SK-N-SH treated with all-trans-retinoic acid at 6 μM for 48 hours (cell line): ENCODE data around the gene SLC30A1.

Experiments used
- ATAC-seq: fragments of 200-7000 bp; cut with Tn5 transposase; 3 replicates; pipeline ENCODE4 v1.9.1; 2020; ENCODE audit warnings: mild to moderate bottlenecking, moderate library complexity
- ARNTL ChIP-seq: fragments of 450-650 bp; formaldehyde crosslinking; IDR thresholded peaks from 2 replicates; pipeline ENCODE4 v1.5.0; 2020; ENCODE audit warnings: low read depth, mild to moderate bottlenecking, moderate library complexity, borderline replicate concordance
- BACH2 ChIP-seq: fragments of 250-450 bp; sonication (Bioruptor Pico); IDR thresholded peaks from 2 replicates; pipeline ENCODE4 v1.9.0; 2021; ENCODE audit warnings: mild to moderate bottlenecking, borderline replicate concordance
- CREB5 ChIP-seq: fragments of 250-450 bp; sonication (Bioruptor Pico); IDR thresholded peaks from 2 replicates; pipeline ENCODE4 v1.5.1; 2020; ENCODE audit warnings: low read depth, mild to moderate bottlenecking, moderate library complexity
- CSDC2 ChIP-seq: fragments of 250-450 bp; sonication (Bioruptor Pico); IDR thresholded peaks from 2 replicates; pipeline ENCODE4 v1.5.0; 2020; ENCODE audit warnings: mild to moderate bottlenecking, moderate library complexity
- CSRNP3 ChIP-seq: fragments of 250-450 bp; sonication (Bioruptor Pico); IDR thresholded peaks from 2 replicates; pipeline ENCODE4 v1.5.1; 2021; ENCODE audit warnings: mild to moderate bottlenecking, moderate library complexity
- ESRRG ChIP-seq: fragments of 250-450 bp; sonication (Bioruptor Pico); IDR thresholded peaks from 2 replicates; pipeline ENCODE4 v1.6.1; 2021; ENCODE audit warnings: mild to moderate bottlenecking
- GLIS3 ChIP-seq: fragments of 250-450 bp; sonication (Bioruptor Pico); IDR thresholded peaks from 2 replicates; pipeline ENCODE4 v1.5.0; 2020; ENCODE audit warnings: mild to moderate bottlenecking, moderate library complexity
- ISL1 ChIP-seq: fragments of 250-450 bp; sonication (Bioruptor Pico); IDR thresholded peaks from 2 replicates; pipeline ENCODE4 v2.1.2; 2022; ENCODE audit warnings: mild to moderate bottlenecking, moderate library complexity
- OSR1 ChIP-seq: fragments of 250-450 bp; sonication (Bioruptor Pico); IDR thresholded peaks from 2 replicates; pipeline ENCODE4 v1.8.0; 2022; ENCODE audit warnings: moderate library complexity, mild to moderate bottlenecking, inconsistent platforms
- POU6F1 ChIP-seq: fragments of 250-450 bp; sonication (Bioruptor Pico); IDR thresholded peaks from 2 replicates; pipeline ENCODE4 v1.8.0; 2021; ENCODE audit warnings: low read depth, mild to moderate bottlenecking, moderate library complexity, borderline replicate concordance
- PPARA ChIP-seq: fragments of 250-450 bp; sonication (Bioruptor Pico); IDR thresholded peaks from 2 replicates; pipeline ENCODE4 v1.5.0; 2020; ENCODE audit warnings: mild to moderate bottlenecking, borderline replicate concordance
- RARB ChIP-seq: fragments of 250-450 bp; sonication (Bioruptor Pico); IDR thresholded peaks from 2 replicates; pipeline ENCODE4 v1.8.0; 2021; ENCODE audit warnings: mild to moderate bottlenecking, moderate library complexity
- TCF4 ChIP-seq: fragments of 250-450 bp; sonication (Bioruptor Pico); IDR thresholded peaks from 2 replicates; pipeline ENCODE4 v1.8.0; 2021; ENCODE audit warnings: mild to moderate bottlenecking, moderate library complexity, borderline replicate concordance
- ZC3H10 ChIP-seq: fragments of 250-450 bp; sonication (Bioruptor Pico); IDR thresholded peaks from 2 replicates; pipeline ENCODE4 v1.5.1; 2021; ENCODE audit warnings: mild to moderate bottlenecking, moderate library complexity
- ZFP30 ChIP-seq: fragments of 450-650 bp; formaldehyde crosslinking; IDR thresholded peaks from 2 replicates; pipeline ENCODE4 v1.5.0; 2022; ENCODE audit warnings: mild to moderate bottlenecking, moderate library complexity
- ZNF565 ChIP-seq: fragments of 450-650 bp; formaldehyde crosslinking; conservative IDR thresholded peaks from 2 replicates; pipeline ENCODE4 v1.5.0; 2020; ENCODE audit warnings: low read depth, mild to moderate bottlenecking, moderate library complexity
- ZNF70 ChIP-seq: fragments of 450-650 bp; formaldehyde crosslinking; IDR thresholded peaks from 2 replicates; pipeline ENCODE4 v1.5.0; 2020; ENCODE audit warnings: mild to moderate bottlenecking, moderate library complexity
- ZNF8 ChIP-seq: fragments of 450-650 bp; formaldehyde crosslinking; IDR thresholded peaks from 2 replicates; pipeline ENCODE4 v1.5.0; 2020; ENCODE audit warnings: mild to moderate bottlenecking, moderate library complexity
- TF ChIP-seq, protein P1 (sequence below): fragments of 250-450 bp; sonication (Bioruptor Pico); IDR thresholded peaks from 2 replicates; pipeline ENCODE4 v1.5.0; 2020; ENCODE audit warnings: mild to moderate bottlenecking, moderate library complexity

SLC30A1 gene

DNA sequence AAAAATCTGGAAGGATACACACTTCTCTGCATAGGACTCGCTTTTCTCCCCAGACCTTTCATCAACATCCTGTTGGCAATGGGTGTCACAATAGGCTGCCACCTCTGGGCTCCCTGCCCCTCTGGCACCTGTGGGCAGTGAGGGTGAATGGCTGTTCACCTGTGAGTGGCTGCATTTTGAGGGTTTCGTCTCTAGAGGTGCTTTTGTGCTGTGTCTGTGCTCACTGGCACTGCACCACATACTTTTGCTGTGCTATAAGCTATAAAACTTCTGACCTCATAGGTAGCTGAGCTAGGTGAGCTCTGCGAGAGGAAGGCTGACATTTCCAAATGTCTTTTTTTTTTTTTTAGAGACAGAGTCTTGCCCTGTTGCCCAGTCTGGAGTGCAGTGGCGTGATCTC lies 35.9 kb downstream of the SLC30A1 start (continued):
- TF ChIP-seq OSR1 = no peak
- no peak for TF ChIP-seq ESRRG (CRISPR knock-in tag)
- no peak for TF ChIP-seq ZNF8 (CRISPR knock-in tag)
- no peak for TF ChIP-seq CREB5 (CRISPR knock-in tag)

DNA sequence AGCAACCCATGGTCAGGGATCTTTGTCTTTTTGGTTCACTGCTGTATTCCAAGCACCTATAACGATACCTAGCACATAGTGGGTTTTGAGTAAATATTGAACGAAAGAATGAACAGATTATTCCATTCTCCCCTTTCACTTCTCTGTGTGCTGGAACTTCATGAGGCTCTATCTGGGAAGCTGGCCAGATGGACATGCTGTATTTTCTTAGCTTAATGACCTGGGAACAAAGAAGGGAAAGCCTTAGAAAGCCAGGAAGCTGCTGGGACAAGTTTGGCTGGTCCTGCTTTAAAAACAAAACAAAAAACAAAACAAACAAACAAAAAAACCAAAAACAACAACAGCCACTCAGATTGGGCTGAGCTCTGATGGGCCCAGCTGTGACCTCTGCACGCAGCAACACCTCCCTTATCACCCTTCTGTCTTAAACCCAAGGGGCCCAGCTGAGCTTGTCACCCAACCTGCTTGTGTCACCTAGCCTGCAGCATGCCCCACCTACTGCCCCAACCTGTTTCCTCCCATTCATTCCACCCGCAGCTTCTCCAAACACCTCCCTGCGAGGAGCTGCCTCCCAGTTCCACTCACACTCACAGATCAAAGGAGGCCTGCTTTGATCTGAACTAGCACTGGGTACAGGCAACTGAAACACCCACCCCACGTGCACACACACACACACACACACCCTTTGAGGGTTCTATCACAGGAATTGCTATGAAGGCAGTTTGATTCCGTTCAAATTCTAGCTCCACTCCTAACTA lies 37.1 kb downstream of the SLC30A1 start:
- ATAC-seq = no peak

DNA sequence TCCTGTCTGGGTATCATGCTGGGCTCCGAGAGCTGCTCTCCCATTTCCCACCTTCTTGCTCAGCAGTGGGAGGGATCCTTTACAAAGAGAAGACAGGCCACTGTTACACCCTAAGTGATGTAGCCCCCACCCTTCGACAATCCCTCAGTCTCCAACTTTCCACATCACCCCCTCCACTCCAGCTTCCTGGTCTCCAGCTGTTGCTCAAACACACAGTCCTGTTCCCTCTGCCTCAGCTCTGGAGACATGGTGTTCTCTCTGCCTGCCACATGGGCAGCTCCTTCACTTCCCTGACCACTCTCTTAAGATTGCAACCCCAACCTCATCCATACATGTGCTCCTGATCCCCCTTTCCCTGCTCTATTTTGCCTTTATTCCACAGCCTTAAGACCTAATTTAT lies 37.7 kb downstream of the SLC30A1 start:
- no peak for ATAC-seq
- TF ChIP-seq ZNF8 (CRISPR knock-in tag) (no peak), OSR1 (no peak), PPARA (CRISPR knock-in tag) (no peak), ESRRG (CRISPR knock-in tag) (no peak), ARNTL (CRISPR knock-in tag) (no peak), POU6F1 (CRISPR knock-in tag) (no peak), CSRNP3 (no peak), RARB (CRISPR knock-in tag) (no peak), ISL1 (no peak), ZFP30 (CRISPR knock-in tag) (no peak), CREB5 (CRISPR knock-in tag) (no peak)
- TF ChIP-seq, protein P1, sequence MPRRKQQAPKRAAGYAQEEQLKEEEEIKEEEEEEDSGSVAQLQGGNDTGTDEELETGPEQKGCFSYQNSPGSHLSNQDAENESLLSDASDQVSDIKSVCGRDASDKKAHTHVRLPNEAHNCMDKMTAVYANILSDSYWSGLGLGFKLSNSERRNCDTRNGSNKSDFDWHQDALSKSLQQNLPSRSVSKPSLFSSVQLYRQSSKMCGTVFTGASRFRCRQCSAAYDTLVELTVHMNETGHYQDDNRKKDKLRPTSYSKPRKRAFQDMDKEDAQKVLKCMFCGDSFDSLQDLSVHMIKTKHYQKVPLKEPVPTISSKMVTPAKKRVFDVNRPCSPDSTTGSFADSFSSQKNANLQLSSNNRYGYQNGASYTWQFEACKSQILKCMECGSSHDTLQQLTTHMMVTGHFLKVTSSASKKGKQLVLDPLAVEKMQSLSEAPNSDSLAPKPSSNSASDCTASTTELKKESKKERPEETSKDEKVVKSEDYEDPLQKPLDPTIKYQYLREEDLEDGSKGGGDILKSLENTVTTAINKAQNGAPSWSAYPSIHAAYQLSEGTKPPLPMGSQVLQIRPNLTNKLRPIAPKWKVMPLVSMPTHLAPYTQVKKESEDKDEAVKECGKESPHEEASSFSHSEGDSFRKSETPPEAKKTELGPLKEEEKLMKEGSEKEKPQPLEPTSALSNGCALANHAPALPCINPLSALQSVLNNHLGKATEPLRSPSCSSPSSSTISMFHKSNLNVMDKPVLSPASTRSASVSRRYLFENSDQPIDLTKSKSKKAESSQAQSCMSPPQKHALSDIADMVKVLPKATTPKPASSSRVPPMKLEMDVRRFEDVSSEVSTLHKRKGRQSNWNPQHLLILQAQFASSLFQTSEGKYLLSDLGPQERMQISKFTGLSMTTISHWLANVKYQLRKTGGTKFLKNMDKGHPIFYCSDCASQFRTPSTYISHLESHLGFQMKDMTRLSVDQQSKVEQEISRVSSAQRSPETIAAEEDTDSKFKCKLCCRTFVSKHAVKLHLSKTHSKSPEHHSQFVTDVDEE (CRISPR knock-in tag) = no peak

More for the DNA sequence above, 37.1 kb downstream of the SLC30A1 start:
- no peak for TF ChIP-seq ESRRG (CRISPR knock-in tag)
- TF ChIP-seq CSDC2 (CRISPR knock-in tag) = no peak
- no peak for TF ChIP-seq BACH2 (CRISPR knock-in tag)
- no peak for TF ChIP-seq GLIS3 (CRISPR knock-in tag)
- no peak for TF ChIP-seq RARB (CRISPR knock-in tag)
- no peak for TF ChIP-seq TCF4 (CRISPR knock-in tag)
- TF ChIP-seq, protein P1 (CRISPR knock-in tag) = no peak
- no peak for TF ChIP-seq CREB5 (CRISPR knock-in tag)
- TF ChIP-seq ZNF70 = no peak
- TF ChIP-seq ZC3H10 = no peak
- no peak for TF ChIP-seq ZNF565 (CRISPR knock-in tag)
- TF ChIP-seq POU6F1 (CRISPR knock-in tag) = no peak
